GM12878 (cell line): ENCODE data around the gene SLC38A1. TPM values are rescaled to one million over a fixed set of nuclear protein-coding genes. Genes with fewer than 3 reads are reported as not detected.
A peak's percentile ranks its signal among the peaks of the same experiment; 100 is the strongest.

ENCODE experiments used
- ATAC-seq: fragments of 200-7000 bp; cut with Tn5 transposase; 3 replicates; pipeline ENCODE4 v1.9.1; 2020; ENCODE audit warnings: mild to moderate bottlenecking, moderate library complexity
- BruUV-seq: library from RNA; stranded (reverse); fragments of 400-500 nt; replicated peaks from 2 replicates; lab custom pipeline; 2021; lab: Mats Ljungman, UMichigan
- CTCF ChIA-PET: fragments of 300-600 bp; sonication (Branson Sonifier 250); formaldehyde crosslinking; extraction: SDS; loops from one replicate; lab custom pipeline; 2021; ENCODE audit warnings: inconsistent platforms; lab: Yijun Ruan, JAX
- POLR2A ChIA-PET: fragments of 350-600 bp; formaldehyde crosslinking; extraction: SDS; loops from one replicate; lab custom pipeline; 2021; ENCODE audit warnings: inconsistent platforms; lab: Charles Lee
- RAD21 ChIA-PET: fragments of 300-600 bp; sonication (Branson Sonifier 250); formaldehyde crosslinking; loops from one replicate; lab custom pipeline; 2023; ENCODE audit warnings: antibody characterized with exemption; ENCODE audit not compliant: unreplicated experiment; lab: Charles Lee
- SMC1A ChIA-PET: fragments of 300-600 bp; sonication (Branson Sonifier 250); formaldehyde crosslinking; loops from one replicate; lab custom pipeline; 2023; ENCODE audit not compliant: unreplicated experiment, uncharacterized antibody; lab: Charles Lee
- DNase-seq: peaks from one replicate; pipeline ENCODE4 v3.0.0-alpha.2; 2011; ENCODE audit warnings: low read depth, low spot score
- FAIRE-seq: peaks from 3 replicates; lab custom pipeline; 2011; peaks lifted over from hg19 to GRCh38; lab: Jason Lieb, UNC
- H2AFZ ChIP-seq: 2 replicates; pipeline ENCODE4 v1.6.0; 2011; ENCODE audit warnings: low read depth, low read length, control low read depth; ENCODE audit not compliant: control insufficient read depth
- H3K27ac ChIP-seq: 2 replicates; pipeline ENCODE4 v1.5.1; 2011; ENCODE audit warnings: control low read depth; ENCODE audit not compliant: control insufficient read depth, insufficient read depth
- H3K27me3 ChIP-seq, 2 experiments: replicated peaks in 1 of 2; 2 replicates each; pipeline versions ENCODE4 v1.6.0 to v1.6.1; 2011; ENCODE audit warnings: low read length in 1 of 2; ENCODE audit not compliant: control insufficient read depth in 2 of 2, insufficient read depth in 2 of 2
- H3K36me3 ChIP-seq, 2 experiments: 2 replicates each; pipeline ENCODE4 v1.5.1; 2011; ENCODE audit warnings: low read length in 1 of 2; ENCODE audit not compliant: control insufficient read depth in 2 of 2, insufficient read depth in 2 of 2
- H3K4me1 ChIP-seq: 2 replicates; pipeline ENCODE4 v1.6.1; 2011; ENCODE audit warnings: mild to moderate bottlenecking, low read length, moderate library complexity, mixed read lengths; ENCODE audit not compliant: control insufficient read depth, insufficient read depth
- H3K4me2 ChIP-seq: 2 replicates; pipeline ENCODE4 v1.6.0; 2011; ENCODE audit warnings: control low read depth; ENCODE audit not compliant: control insufficient read depth, insufficient read depth
- H3K4me3 ChIP-seq: fragments of 200-600 bp; sonication (generic); 2 replicates; pipeline ENCODE4 v1.5.1; 2016
- H3K79me2 ChIP-seq: 2 replicates; pipeline ENCODE4 v1.6.0; 2011; ENCODE audit warnings: low read length; ENCODE audit not compliant: control insufficient read depth, insufficient read depth
- H3K9ac ChIP-seq: 2 replicates; pipeline ENCODE4 v1.8.0; 2011; ENCODE audit warnings: low read length, control low read depth, mixed read lengths; ENCODE audit not compliant: control insufficient read depth, insufficient read depth
- H3K9me3 ChIP-seq: replicated peaks from 3 replicates; pipeline ENCODE4 v1.5.1; 2011; ENCODE audit warnings: mild to moderate bottlenecking, low read length; ENCODE audit not compliant: control insufficient read depth, insufficient read depth
- H4K20me1 ChIP-seq: 2 replicates; pipeline ENCODE4 v1.6.0; 2011; ENCODE audit not compliant: control insufficient read depth, insufficient read depth
- BCL11A ChIP-seq: IDR thresholded peaks from 2 replicates; pipeline ENCODE4 v1.6.1; 2011; ENCODE audit warnings: low read depth, low read length
- EP300 ChIP-seq, 2 experiments: fragments of 150-350 bp in 1 of 2; IDR thresholded peaks; 2 replicates each; pipeline ENCODE4 v1.6.1; 2011 to 2012; ENCODE audit warnings: low read depth in 2 of 2, low read length in 2 of 2, borderline replicate concordance in 1 of 2, improper control_type of control experiment in 1 of 2, inconsistent platforms in 1 of 2; ENCODE audit not compliant: control insufficient read depth in 1 of 2
- EZH2 ChIP-seq: IDR thresholded peaks from 2 replicates; pipeline ENCODE4 v1.6.1; 2012; ENCODE audit warnings: low read depth, mild to moderate bottlenecking, control low read depth, inconsistent platforms, low read length, borderline replicate concordance; ENCODE audit not compliant: control insufficient read depth
- GABPA ChIP-seq: IDR thresholded peaks from 2 replicates; pipeline ENCODE4 v1.6.1; 2014; ENCODE audit warnings: antibody characterized with exemption, low read depth, mild to moderate bottlenecking, inconsistent platforms
- MLLT1 ChIP-seq: fragments of 450-650 bp; IDR thresholded peaks from 2 replicates; pipeline ENCODE4 v1.6.1; 2016; ENCODE audit warnings: mild to moderate bottlenecking
- REST ChIP-seq: IDR thresholded peaks from 2 replicates; pipeline ENCODE4 v1.6.1; 2012; ENCODE audit warnings: mild to moderate bottlenecking, low read depth, low read length
- RUNX3 ChIP-seq: IDR thresholded peaks from 2 replicates; pipeline ENCODE4 v1.6.1; 2012; ENCODE audit warnings: low read length, inconsistent platforms
- SIX5 ChIP-seq: IDR thresholded peaks from 2 replicates; pipeline ENCODE4 v1.6.1; 2011; ENCODE audit warnings: mild to moderate bottlenecking, low read depth, low read length, moderate library complexity; ENCODE audit not compliant: severe bottlenecking
- STAT1 ChIP-seq: fragments of 450-650 bp; conservative IDR thresholded peaks from 2 replicates; pipeline ENCODE4 v1.6.1; 2014; ENCODE audit warnings: antibody characterized with exemption, mild to moderate bottlenecking
- YY1 ChIP-seq: IDR thresholded peaks from 2 replicates; pipeline ENCODE4 v1.6.1; 2011; ENCODE audit warnings: low read depth, mild to moderate bottlenecking, low read length
- ZNF592 ChIP-seq: fragments of 450-650 bp; IDR thresholded peaks from 2 replicates; pipeline ENCODE4 v1.6.1; 2017; ENCODE audit warnings: mild to moderate bottlenecking, moderate library complexity
- WGBS: methylation state at CpG from one replicate; pipeline ENCODE4 v1.1.6; 2016; ENCODE audit warnings: low lambda C conversion rate; ENCODE audit not compliant: insufficient replicate concordance, insufficient coverage; ENCODE audit errors: missing lambda C conversion rate; 5-methylcytosine and 5-hydroxymethylcytosine counted together
- in situ Hi-C: fragments of 300-500 bp; cut with MboI; formaldehyde crosslinking; loops from 9 replicates; pipeline ENCODE4 v1.14.3; 2018; ENCODE audit warnings: mixed read lengths
- intact Hi-C: fragments of 100-400 bp; cut with micrococcal nuclease; formaldehyde crosslinking; loops from one replicate; pipeline ENCODE4 v1.14.2; 2022; ENCODE audit not compliant: unreplicated experiment
- polyA plus RNA-seq, 11 experiments: library from polyadenylated mRNA; depleted of rRNA in 4 of 11; unstranded in 6 of 11; stranded (reverse) in 5 of 11; fragments of >200 nt; fragmentation: Nextera tagmentation in 4 of 11; fragmentation: Illumina TruSeq in 1 of 11; extraction: Ambion mirVana in 4 of 11; extraction: Trizol in 1 of 11; gene quantifications; 1 replicate in 1 of 11; 2 replicates in 10 of 11; pipeline versions ENCODE4 v1.2.1 to v1.2.3, GENCODE V29; 2011 to 2016; ENCODE audit warnings: inconsistent platforms in 2 of 11, missing spikeins in 2 of 11, low read depth in 1 of 11
- total RNA-seq, 4 experiments: library from RNA; depleted of rRNA in 3 of 4; stranded (reverse); fragments of >200 nt in 3 of 4; fragmentation: Illumina TruSeq in 1 of 4; extraction: Trizol in 1 of 4; gene quantifications; 2 replicates each; pipeline versions ENCODE4 v1.2.1 to v1.2.3, GENCODE V29; 2013 to 2021

The SLC38A1 gene
- total and polyA plus RNA-seq, 10 of the 15 experiments (the other 5 are each of a cell fraction or from before 2014, with no cell fraction given), result 38.1 to 191 (median 144) TPM

- peak; percentile 11 for ATAC-seq
- BruUV-seq, result no TSS peak
- intact Hi-C loops (loop anchor here (2.0 to 10.0 kb wide), 6 partner anchors 50 to 1438 kb away; partner anchors contain the start of genes ARID2 and RPAP3), in situ Hi-C loops (loop anchor here (5.0 kb wide), 1 partner anchor 100 kb away; no protein-coding TSS in a partner anchor)
- H3K4me2 ChIP-seq, result peak overlapping the region; percentile 96
- H3K9me3 ChIP-seq, result no peaks in the 10 kb centered on the region
- H3K4me3 ChIP-seq, result peak overlapping the region; percentile 82
- FAIRE-seq, result no peak
- H3K9ac ChIP-seq, result peak overlapping the region; percentile 97
- WGBS, result under 1% methylated on average over 33 of the region's 33 CpGs
- ChIA-PET CTCF (interaction anchor here (0.8 to 6.2 kb wide), 7 partner anchors 49 to 249 kb away, joined by 3 to 45 read pairs (median 4); no protein-coding TSS in a partner anchor), POLR2A (interaction anchor here (0.6 to 4.5 kb wide), 10 partner anchors 33 to 281 kb away, joined by 3 to 27 read pairs (median 4); no protein-coding TSS in a partner anchor), SMC1A (interaction anchor here (0.7 to 7.0 kb wide), 19 partner anchors 10 to 140 kb away, joined by 3 to 95 read pairs (median 3); no protein-coding TSS in a partner anchor), RAD21 (interaction anchor here (0.7 to 2.4 kb wide), 11 partner anchors 11 to 276 kb away, joined by 3 to 20 read pairs (median 4); no protein-coding TSS in a partner anchor)
- H3K36me3 ChIP-seq, result 0 out of 4 replicates have a peak, but pooled peaks cover 0 to 4% of the 10 kb centered on the region in 2 experiments
- no peaks in the 10 kb centered on the region for H3K27me3 ChIP-seq
- peak overlapping the region; percentile 24; the same call in 1 of the 2 replicates for H2AFZ ChIP-seq
- H3K79me2 ChIP-seq, result peaks cover 86% of the 10 kb centered on the region
- H4K20me1 ChIP-seq, result peaks cover 2% of the 10 kb centered on the region; the same call in 1 of the 2 replicates
- DNase-seq, result no peak
- peak overlapping the region; percentile 95 for H3K27ac ChIP-seq
- H3K4me1 ChIP-seq, result peaks cover 12% of the 10 kb centered on the region; the same call in 1 of the 2 replicates
- no peak for TF ChIP-seq BCL11A
- TF ChIP-seq STAT1, result no peak
- no peak for TF ChIP-seq SIX5
- TF ChIP-seq MLLT1, result peak; percentile 25; the same call in 1 of the 2 replicates
- TF ChIP-seq YY1, result peak; percentile 22; the same call in 1 of the 2 replicates
- TF ChIP-seq EP300 (IDR thresholded peaks at IDR 0.05; ENCODE audit: borderline replicate concordance in 1 of 2, control insufficient read depth in 1 of 2, low read depth in 2 of 2, low read length in 2 of 2), result peak; percentile 43 to 55; a peak in 3 of 4 replicates
- no peak for TF ChIP-seq REST
- no peak for TF ChIP-seq ZNF592
- 0 out of 2 replicates have a peak, but pooled peaks have one; percentile 22 for TF ChIP-seq GABPA
- peak; percentile 3 for TF ChIP-seq RUNX3
- TF ChIP-seq EZH2, result no peak
These were observed 1.8 kb downstream of the SLC38A1 start for GRCh38 chr12:46266869-46267574.
